Measurements from ENCODE around the gene TIMP3. TPM values are rescaled to one million over a fixed set of nuclear protein-coding genes. Genes with fewer than 3 reads are reported as not detected.

The TIMP3 gene
- polyA plus RNA-seq, 1 of the 3 experiments (the other 2 are of a cell fraction) = 26.1 TPM

DNA sequence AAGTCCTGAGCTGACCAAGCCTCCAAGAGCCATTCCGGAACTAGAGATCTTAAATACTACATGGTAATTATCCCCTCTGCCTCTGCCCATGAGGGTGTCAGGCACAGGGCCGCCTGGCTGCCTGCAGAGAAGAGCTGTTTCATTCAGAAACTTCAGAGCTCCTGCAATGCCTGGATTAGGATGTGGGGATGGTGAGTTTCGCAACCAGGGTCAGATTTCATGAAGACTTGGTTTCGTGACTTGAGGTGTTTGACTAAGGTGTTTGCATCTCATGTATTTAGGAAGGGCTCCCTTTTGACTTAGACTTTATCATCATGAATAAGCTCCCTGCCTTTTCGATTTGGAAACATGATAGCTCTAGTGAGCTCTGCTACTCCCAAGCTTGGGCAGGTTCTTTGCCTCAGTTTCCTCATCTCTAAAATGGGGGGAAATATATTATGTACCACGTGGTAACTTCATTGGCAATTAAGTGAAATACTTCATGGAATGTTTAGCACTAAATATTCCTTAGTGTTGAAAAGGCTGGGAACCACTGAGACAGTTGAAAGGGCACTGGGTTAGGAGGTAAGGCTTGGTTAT is 9.1 kb downstream of the TIMP3 start:
- 57% methylated on average over 5 of the region's 6 CpGs for WGBS (ENCODE audit: low lambda C conversion rate)

More for the DNA sequence above, 9.1 kb downstream of the TIMP3 start:
- DNase-seq = no peak
- Histone ChIP-seq H3K4me2 (no peak overlapping the region), H3K27me3 (ENCODE audit: insufficient read depth) (no peaks in the 10 kb centered on the region), H3K79me2 (ENCODE audit: insufficient read depth) (peaks cover 2% of the 10 kb centered on the region; the same call in 1 of the 2 replicates), H4K20me1 (ENCODE audit: insufficient read depth) (no peaks in the 10 kb centered on the region), H3K9me2 (no peaks in the 10 kb centered on the region), H3K9me3 (no peaks in the 10 kb centered on the region), H3K9ac (no peak overlapping the region), H3K4me1 (ENCODE audit: control insufficient read depth in 1 of 2, insufficient read depth in 2 of 2, low read depth in 1 of 2, low read length in 1 of 2) (no peaks in the 10 kb centered on the region; a peak in 1 of 4 replicates), H3F3A (replicated peaks; ENCODE audit: insufficient read depth) (no peaks in the 10 kb centered on the region), H3K27ac (ENCODE audit: low read depth in 2 of 2, low read length in 1 of 2) (no peak overlapping the region), H3K36me3 (replicated peaks in 1 of 2; ENCODE audit: control insufficient read depth in 1 of 2, insufficient read depth in 2 of 2, low read length in 1 of 2) (no peaks in the 10 kb centered on the region), H3K4me3 (ENCODE audit: low read depth in 2 of 2, low read length in 1 of 2) (no peak overlapping the region), H2AFZ (ENCODE audit: low read depth) (no peak overlapping the region)
- TF ChIP-seq, protein P1, sequence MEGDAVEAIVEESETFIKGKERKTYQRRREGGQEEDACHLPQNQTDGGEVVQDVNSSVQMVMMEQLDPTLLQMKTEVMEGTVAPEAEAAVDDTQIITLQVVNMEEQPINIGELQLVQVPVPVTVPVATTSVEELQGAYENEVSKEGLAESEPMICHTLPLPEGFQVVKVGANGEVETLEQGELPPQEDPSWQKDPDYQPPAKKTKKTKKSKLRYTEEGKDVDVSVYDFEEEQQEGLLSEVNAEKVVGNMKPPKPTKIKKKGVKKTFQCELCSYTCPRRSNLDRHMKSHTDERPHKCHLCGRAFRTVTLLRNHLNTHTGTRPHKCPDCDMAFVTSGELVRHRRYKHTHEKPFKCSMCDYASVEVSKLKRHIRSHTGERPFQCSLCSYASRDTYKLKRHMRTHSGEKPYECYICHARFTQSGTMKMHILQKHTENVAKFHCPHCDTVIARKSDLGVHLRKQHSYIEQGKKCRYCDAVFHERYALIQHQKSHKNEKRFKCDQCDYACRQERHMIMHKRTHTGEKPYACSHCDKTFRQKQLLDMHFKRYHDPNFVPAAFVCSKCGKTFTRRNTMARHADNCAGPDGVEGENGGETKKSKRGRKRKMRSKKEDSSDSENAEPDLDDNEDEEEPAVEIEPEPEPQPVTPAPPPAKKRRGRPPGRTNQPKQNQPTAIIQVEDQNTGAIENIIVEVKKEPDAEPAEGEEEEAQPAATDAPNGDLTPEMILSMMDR (IDR thresholded peaks at IDR 0.05) = no peak
- TF ChIP-seq, protein P2, sequence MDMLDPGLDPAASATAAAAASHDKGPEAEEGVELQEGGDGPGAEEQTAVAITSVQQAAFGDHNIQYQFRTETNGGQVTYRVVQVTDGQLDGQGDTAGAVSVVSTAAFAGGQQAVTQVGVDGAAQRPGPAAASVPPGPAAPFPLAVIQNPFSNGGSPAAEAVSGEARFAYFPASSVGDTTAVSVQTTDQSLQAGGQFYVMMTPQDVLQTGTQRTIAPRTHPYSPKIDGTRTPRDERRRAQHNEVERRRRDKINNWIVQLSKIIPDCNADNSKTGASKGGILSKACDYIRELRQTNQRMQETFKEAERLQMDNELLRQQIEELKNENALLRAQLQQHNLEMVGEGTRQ (IDR thresholded peaks at IDR 0.05; ENCODE audit: borderline replicate concordance, low read depth, low read length) = no peak
- TF ChIP-seq SIN3A (IDR thresholded peaks at IDR 0.05; ENCODE audit: borderline replicate concordance, low read depth, low read length) = no peak
- TF ChIP-seq FOXM1 (IDR thresholded peaks at IDR 0.05; ENCODE audit: low read depth) = no peak
- TF ChIP-seq, protein P3, sequence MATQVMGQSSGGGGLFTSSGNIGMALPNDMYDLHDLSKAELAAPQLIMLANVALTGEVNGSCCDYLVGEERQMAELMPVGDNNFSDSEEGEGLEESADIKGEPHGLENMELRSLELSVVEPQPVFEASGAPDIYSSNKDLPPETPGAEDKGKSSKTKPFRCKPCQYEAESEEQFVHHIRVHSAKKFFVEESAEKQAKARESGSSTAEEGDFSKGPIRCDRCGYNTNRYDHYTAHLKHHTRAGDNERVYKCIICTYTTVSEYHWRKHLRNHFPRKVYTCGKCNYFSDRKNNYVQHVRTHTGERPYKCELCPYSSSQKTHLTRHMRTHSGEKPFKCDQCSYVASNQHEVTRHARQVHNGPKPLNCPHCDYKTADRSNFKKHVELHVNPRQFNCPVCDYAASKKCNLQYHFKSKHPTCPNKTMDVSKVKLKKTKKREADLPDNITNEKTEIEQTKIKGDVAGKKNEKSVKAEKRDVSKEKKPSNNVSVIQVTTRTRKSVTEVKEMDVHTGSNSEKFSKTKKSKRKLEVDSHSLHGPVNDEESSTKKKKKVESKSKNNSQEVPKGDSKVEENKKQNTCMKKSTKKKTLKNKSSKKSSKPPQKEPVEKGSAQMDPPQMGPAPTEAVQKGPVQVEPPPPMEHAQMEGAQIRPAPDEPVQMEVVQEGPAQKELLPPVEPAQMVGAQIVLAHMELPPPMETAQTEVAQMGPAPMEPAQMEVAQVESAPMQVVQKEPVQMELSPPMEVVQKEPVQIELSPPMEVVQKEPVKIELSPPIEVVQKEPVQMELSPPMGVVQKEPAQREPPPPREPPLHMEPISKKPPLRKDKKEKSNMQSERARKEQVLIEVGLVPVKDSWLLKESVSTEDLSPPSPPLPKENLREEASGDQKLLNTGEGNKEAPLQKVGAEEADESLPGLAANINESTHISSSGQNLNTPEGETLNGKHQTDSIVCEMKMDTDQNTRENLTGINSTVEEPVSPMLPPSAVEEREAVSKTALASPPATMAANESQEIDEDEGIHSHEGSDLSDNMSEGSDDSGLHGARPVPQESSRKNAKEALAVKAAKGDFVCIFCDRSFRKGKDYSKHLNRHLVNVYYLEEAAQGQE (IDR thresholded peaks at IDR 0.05; ENCODE audit: low read depth, low read length) = no peak
- no peak for TF ChIP-seq POLR2AphosphoS5 (IDR thresholded peaks at IDR 0.05; ENCODE audit: low read depth, low read length)
- TF ChIP-seq, protein P4, sequence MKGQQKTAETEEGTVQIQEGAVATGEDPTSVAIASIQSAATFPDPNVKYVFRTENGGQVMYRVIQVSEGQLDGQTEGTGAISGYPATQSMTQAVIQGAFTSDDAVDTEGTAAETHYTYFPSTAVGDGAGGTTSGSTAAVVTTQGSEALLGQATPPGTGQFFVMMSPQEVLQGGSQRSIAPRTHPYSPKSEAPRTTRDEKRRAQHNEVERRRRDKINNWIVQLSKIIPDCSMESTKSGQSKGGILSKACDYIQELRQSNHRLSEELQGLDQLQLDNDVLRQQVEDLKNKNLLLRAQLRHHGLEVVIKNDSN (IDR thresholded peaks at IDR 0.05; ENCODE audit: borderline replicate concordance, low read depth) = no peak
- no peak for TF ChIP-seq FOXJ3 (CRISPR knock-in tag; IDR thresholded peaks at IDR 0.05)
- TF ChIP-seq FOSL2 (IDR thresholded peaks at IDR 0.05; ENCODE audit: borderline replicate concordance, low read depth) = no peak
- ChIA-PET POLR2A (no interaction called here), CTCF (interaction anchor here (1.2 to 3.9 kb wide), 8 partner anchors 10 to 191 kb away, joined by 3 to 21 read pairs (median 4); partner anchors contain the start of gene TIMP3)

Data from SK-N-SH (cell line).